Liver (tissue), 9 donors: Measurements from ENCODE around the gene NTM. TPM values are rescaled to one million over a fixed set of nuclear protein-coding genes. Genes with fewer than 3 reads are reported as not detected.

ENCODE experiments used
- DNase-seq: peaks from one replicate; pipeline ENCODE4 v3.0.0-alpha.2; 2017; ENCODE audit warnings: low spot score
- H3K27ac ChIP-seq, 2 donors: one replicate each; pipeline ENCODE4 v1.7.0; 2013; ENCODE audit warnings: inconsistent platforms in 2 of 2, low read length in 2 of 2, control low read depth in 1 of 2, low read depth in 1 of 2, mild to moderate bottlenecking in 1 of 2
- H3K27me3 ChIP-seq, 4 donors: one replicate each; pipeline versions ENCODE4 v1.6.1 to v1.7.0; 2013; ENCODE audit warnings: low read length in 3 of 4, inconsistent platforms in 1 of 4, mild to moderate bottlenecking in 1 of 4, moderate library complexity in 1 of 4; ENCODE audit not compliant: control insufficient read depth in 4 of 4, insufficient read depth in 4 of 4
- H3K36me3 ChIP-seq, 4 donors: one replicate each; pipeline versions ENCODE4 v1.6.1 to v1.7.0; 2013; ENCODE audit warnings: low read length in 3 of 4, mild to moderate bottlenecking in 3 of 4, low read depth in 1 of 4, moderate library complexity in 1 of 4; ENCODE audit not compliant: control insufficient read depth in 4 of 4, insufficient read depth in 3 of 4
- H3K4me1 ChIP-seq, 4 donors: one replicate each; pipeline versions ENCODE4 v1.6.1 to v1.7.0; 2013; ENCODE audit warnings: low read length in 3 of 4, mild to moderate bottlenecking in 3 of 4, moderate library complexity in 1 of 4; ENCODE audit not compliant: control insufficient read depth in 4 of 4, insufficient read depth in 4 of 4
- H3K4me3 ChIP-seq, 3 donors: one replicate each; pipeline versions ENCODE4 v1.6.1 to v1.7.0; 2013; ENCODE audit warnings: low read length in 3 of 3, control low read depth in 1 of 3, low read depth in 1 of 3, mild to moderate bottlenecking in 1 of 3
- H3K9ac ChIP-seq, 2 donors: one replicate each; pipeline ENCODE4 v1.7.0; 2013; ENCODE audit warnings: low read length in 2 of 2, mild to moderate bottlenecking in 2 of 2, moderate library complexity in 2 of 2, control low read depth in 1 of 2, low read depth in 1 of 2
- H3K9me3 ChIP-seq, 4 donors: one replicate each; pipeline versions ENCODE4 v1.6.1 to v1.7.0; 2013; ENCODE audit warnings: low read length in 3 of 4; ENCODE audit not compliant: control insufficient read depth in 4 of 4
- ATF3 ChIP-seq: IDR thresholded peaks from 2 replicates; pipeline ENCODE4 v1.6.1; 2016; ENCODE audit warnings: antibody characterized with exemption
- CTCF ChIP-seq: fragments of 150-350 bp; IDR thresholded peaks from 2 replicates; pipeline ENCODE4 v1.5.1; 2017; ENCODE audit warnings: improper control_type of control experiment, low read depth, low read length; ENCODE audit not compliant: missing input control
- EGR1 ChIP-seq, 2 donors: IDR thresholded peaks; 2 replicates each; pipeline ENCODE4 v1.6.1; 2016 to 2018; ENCODE audit warnings: antibody characterized with exemption in 2 of 2, low read depth in 2 of 2
- FOXA2 ChIP-seq: IDR thresholded peaks from 2 replicates; pipeline ENCODE4 v1.6.1; 2016; ENCODE audit warnings: antibody characterized with exemption
- HNF4G ChIP-seq: IDR thresholded peaks from 2 replicates; pipeline ENCODE4 v1.6.1; 2016; ENCODE audit warnings: antibody characterized with exemption
- JUND ChIP-seq, 2 donors: IDR thresholded peaks; 2 replicates each; pipeline ENCODE4 v1.6.1; 2016; ENCODE audit warnings: antibody characterized with exemption in 2 of 2
- MAX ChIP-seq: IDR thresholded peaks from 2 replicates; pipeline ENCODE4 v1.6.1; 2016; ENCODE audit warnings: antibody characterized with exemption
- NR2F2 ChIP-seq: IDR thresholded peaks from 2 replicates; pipeline ENCODE4 v1.6.1; 2016; ENCODE audit warnings: antibody characterized with exemption
- RAD21 ChIP-seq, 2 donors: IDR thresholded peaks; 2 replicates each; pipeline ENCODE4 v1.6.1; 2016; ENCODE audit warnings: antibody characterized with exemption in 2 of 2, mild to moderate bottlenecking in 2 of 2
- TAF1 ChIP-seq: conservative IDR thresholded peaks from 2 replicates; pipeline ENCODE4 v1.6.1; 2016; ENCODE audit warnings: antibody characterized with exemption, mild to moderate bottlenecking
- YY1 ChIP-seq: IDR thresholded peaks from 2 replicates; pipeline ENCODE4 v1.6.1; 2016; ENCODE audit warnings: antibody characterized with exemption, mild to moderate bottlenecking
- WGBS: extraction: QIAGEN DNeasy Blood & Tissue Kit; methylation state at CpG from one replicate; pipeline ENCODE4 v1.1.7; 2013; 5-methylcytosine and 5-hydroxymethylcytosine counted together
- polyA plus RNA-seq, 2 donors: library from polyadenylated mRNA; stranded (reverse) in 1 of 2; unstranded in 1 of 2; fragments of 200-250 nt in 1 of 2; fragments of >200 nt in 1 of 2; fragmentation: Nextera tagmentation in 1 of 2; extraction: Ambion mirVana in 1 of 2; gene quantifications; one replicate each; pipeline versions ENCODE4 v1.2.1 to v1.2.3, GENCODE V29; 2013 to 2015
- total RNA-seq, 2 donors: library from RNA; depleted of rRNA; stranded (reverse); fragments of >200 nt; gene quantifications; one replicate each; pipeline ENCODE4 v1.2.3, GENCODE V29; 2014
- donor health status: healthy.
- donor health status: healthy.
- donor health status: healthy.
- donor health status: healthy.
- donor health status: healthy.

NTM gene
- total and polyA plus RNA-seq, 4 donors: 0.08 to 1.1 (median 0.08) TPM; not detected in 1

DNA sequence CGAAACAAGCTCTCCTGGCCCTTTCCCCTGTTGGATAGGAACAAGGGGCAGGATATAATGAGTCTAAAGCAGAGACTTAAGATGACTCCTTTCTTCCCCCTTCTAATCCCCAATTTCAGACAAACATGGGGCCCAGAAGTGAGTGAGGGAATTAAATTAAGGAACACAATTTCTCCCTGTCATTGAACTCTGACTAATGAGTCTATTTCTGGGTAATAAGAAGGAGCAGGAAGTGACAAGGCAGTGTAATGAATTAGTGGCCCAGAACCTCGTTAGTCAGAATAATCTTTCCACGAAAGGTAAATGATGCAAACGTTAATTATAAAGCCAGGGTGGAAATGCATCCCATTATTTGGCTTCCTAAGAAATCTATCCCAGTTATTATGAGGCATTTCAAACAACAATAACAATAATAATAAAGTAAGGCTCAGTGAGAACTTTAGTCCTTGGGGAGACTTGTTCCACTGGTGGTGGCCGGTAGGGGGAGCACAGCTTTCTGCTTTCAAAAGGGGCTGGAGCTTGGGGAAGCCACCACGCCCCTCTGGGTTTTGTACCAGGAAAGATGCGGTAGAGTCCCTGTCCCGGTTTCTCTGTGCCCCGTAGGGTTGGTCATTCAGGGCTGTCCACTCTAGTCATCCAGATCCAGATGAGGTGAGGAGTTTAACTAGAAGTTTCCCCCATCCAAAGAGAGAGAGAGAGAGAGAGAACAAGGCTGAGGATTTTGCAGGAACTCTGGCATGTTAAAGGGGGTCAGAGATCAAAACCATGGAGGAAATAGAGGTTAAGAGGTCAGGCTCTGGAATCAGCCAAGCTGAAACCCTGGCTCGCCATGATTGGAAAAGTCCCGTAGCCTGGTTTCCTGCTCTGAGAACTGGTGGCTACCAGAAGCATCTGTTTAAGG, 298.3 kb downstream of the NTM start:
- DNase-seq: peak; percentile 55
- Histone ChIP-seq H3K4me3 (no peak overlapping the region), H3K9ac (no peak overlapping the region), H3K4me1 (no peaks in the 10 kb centered on the region), H3K9me3 (no peaks in the 10 kb centered on the region), H3K27me3 (peaks cover 0 to 2% (median 0%) of the 10 kb centered on the region in 4 donors), H3K36me3 (no peaks in the 10 kb centered on the region), H3K27ac (no peak overlapping the region)
- 19% methylated on average over 11 of the region's 11 CpGs for WGBS
- no peak for TF ChIP-seq YY1
- TF ChIP-seq TAF1: no peak
- TF ChIP-seq NR2F2: peak; percentile 35
- TF ChIP-seq RAD21 (IDR thresholded peaks at IDR 0.05): peak in 1 of 2 donors; percentile 36
- TF ChIP-seq CTCF: peak; percentile 45

- H3K9ac ChIP-seq: no peak overlapping the region
- no peaks in the 10 kb centered on the region for H3K36me3 ChIP-seq
- H3K9me3 ChIP-seq: no peaks in the 10 kb centered on the region
- no peaks in the 10 kb centered on the region for H3K4me1 ChIP-seq
- 66% methylated on average over 4 of the region's 4 CpGs for WGBS
- H3K27me3 ChIP-seq: peaks cover 0 to 2% (median 0%) of the 10 kb centered on the region in 4 donors
- TF ChIP-seq TAF1 (no peak), RAD21 (IDR thresholded peaks at IDR 0.05) (no peak)
- no peak for DNase-seq
- no peak overlapping the region for H3K27ac ChIP-seq
- no peak overlapping the region for H3K4me3 ChIP-seq
These were observed 299.0 kb downstream of the NTM start for GRCh38 chr11:131669401-131669780.

DNA sequence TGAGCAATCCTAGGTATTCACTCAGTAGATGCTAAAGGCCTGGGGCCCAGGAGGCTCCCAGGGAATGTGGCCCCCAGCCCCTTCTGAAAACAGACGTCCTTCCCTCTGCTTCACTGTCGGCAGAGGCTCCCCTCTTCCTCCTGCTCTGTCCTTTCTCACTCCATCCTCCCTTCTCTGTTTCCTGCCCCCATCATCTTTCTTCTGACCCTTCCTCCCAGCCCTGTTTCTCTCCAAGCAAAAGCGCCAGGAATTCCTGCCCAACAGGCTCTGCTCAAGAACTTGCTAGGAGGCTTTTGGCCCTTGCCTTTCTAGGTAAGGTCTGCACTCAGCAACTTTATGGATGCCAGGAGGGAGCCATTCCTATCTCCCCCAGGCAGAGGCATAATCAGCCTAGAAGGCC, 300.5 kb downstream of the NTM start:
- peaks cover 0 to 2% (median 0%) of the 10 kb centered on the region in 4 donors for H3K27me3 ChIP-seq
- no peak for TF ChIP-seq CTCF
- TF ChIP-seq HNF4G: no peak
- TF ChIP-seq ATF3: no peak
- TF ChIP-seq MAX: no peak
- no peak for TF ChIP-seq YY1
- no peak for TF ChIP-seq NR2F2
- no peak for TF ChIP-seq FOXA2
- TF ChIP-seq RAD21 (IDR thresholded peaks at IDR 0.05): no peak
- TF ChIP-seq JUND (IDR thresholded peaks at IDR 0.05): no peak
- TF ChIP-seq TAF1: no peak
- TF ChIP-seq EGR1 (IDR thresholded peaks at IDR 0.05; ENCODE audit: low read depth in 2 of 2): no peak
- no peaks in the 10 kb centered on the region for H3K4me1 ChIP-seq
- no peak overlapping the region for H3K27ac ChIP-seq
- H3K9ac ChIP-seq: no peak overlapping the region
- H3K4me3 ChIP-seq: no peak overlapping the region
- no peak for DNase-seq
- 65% methylated on average over 3 of the region's 3 CpGs for WGBS
- no peaks in the 10 kb centered on the region for H3K36me3 ChIP-seq
- no peaks in the 10 kb centered on the region for H3K9me3 ChIP-seq
